ENCODE measurements around the gene MED7. TPM values are rescaled to one million over a fixed set of nuclear protein-coding genes. Genes with fewer than 3 reads are reported as not detected.

MED7 gene
- total and polyA plus RNA-seq, 10 of the 15 experiments (the other 5 are each of a cell fraction or from before 2014, with no cell fraction given) = 9.3 to 47.7 (median 22.7) TPM

DNA sequence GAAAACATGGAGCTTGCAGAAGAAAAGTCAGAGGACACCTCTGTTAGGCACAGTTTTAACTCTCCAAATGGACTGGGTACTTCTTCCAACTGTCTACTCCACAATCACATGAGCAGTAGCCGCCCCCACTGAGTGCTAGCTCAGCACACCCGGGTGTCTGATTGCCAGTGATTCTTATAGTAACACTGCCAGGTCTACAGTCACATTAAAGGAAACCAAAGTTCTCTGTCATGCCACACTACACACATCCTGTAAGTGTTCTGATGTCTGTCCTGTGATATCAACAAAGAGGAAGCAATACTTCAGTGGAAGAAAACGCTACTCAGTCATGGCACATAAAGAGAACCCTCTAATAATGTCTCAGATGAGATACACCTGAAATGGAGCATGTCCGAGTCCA is 33.7 kb downstream of the MED7 start, which contains the start of gene HAVCR2 (continued):
- TF ChIP-seq, protein P1, sequence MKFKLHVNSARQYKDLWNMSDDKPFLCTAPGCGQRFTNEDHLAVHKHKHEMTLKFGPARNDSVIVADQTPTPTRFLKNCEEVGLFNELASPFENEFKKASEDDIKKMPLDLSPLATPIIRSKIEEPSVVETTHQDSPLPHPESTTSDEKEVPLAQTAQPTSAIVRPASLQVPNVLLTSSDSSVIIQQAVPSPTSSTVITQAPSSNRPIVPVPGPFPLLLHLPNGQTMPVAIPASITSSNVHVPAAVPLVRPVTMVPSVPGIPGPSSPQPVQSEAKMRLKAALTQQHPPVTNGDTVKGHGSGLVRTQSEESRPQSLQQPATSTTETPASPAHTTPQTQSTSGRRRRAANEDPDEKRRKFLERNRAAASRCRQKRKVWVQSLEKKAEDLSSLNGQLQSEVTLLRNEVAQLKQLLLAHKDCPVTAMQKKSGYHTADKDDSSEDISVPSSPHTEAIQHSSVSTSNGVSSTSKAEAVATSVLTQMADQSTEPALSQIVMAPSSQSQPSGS (IDR thresholded peaks at IDR 0.05; ENCODE audit: low read length) = 0 out of 2 replicates have a peak, but pooled peaks have one; percentile 5
- TF ChIP-seq RFX5 (IDR thresholded peaks at IDR 0.05; ENCODE audit: low read depth, low read length) (no peak), WRNIP1 (IDR thresholded peaks at IDR 0.05; ENCODE audit: borderline replicate concordance, low read depth, low read length) (no peak), CBX3 (IDR thresholded peaks at IDR 0.05; ENCODE audit: borderline replicate concordance, low read depth) (no peak), BCL11A (IDR thresholded peaks at IDR 0.05; ENCODE audit: low read depth, low read length) (no peak), NFIC (IDR thresholded peaks at IDR 0.05; ENCODE audit: low read depth, low read length) (no peak), FOXK2 (IDR thresholded peaks at IDR 0.05) (no peak), ETV6 (conservative IDR thresholded peaks at IDR 0.05 in 1 of 2, IDR thresholded peaks at IDR 0.05 in 1 of 2; ENCODE audit: borderline replicate concordance in 1 of 2, low read depth in 1 of 2) (no peak), HCFC1 (IDR thresholded peaks at IDR 0.05; ENCODE audit: low read length) (no peak), BACH1 (IDR thresholded peaks at IDR 0.05; ENCODE audit: borderline replicate concordance) (no peak), TCF12 (IDR thresholded peaks at IDR 0.05; ENCODE audit: low read depth, low read length) (no peak), RB1 (IDR thresholded peaks at IDR 0.05; ENCODE audit: borderline replicate concordance) (no peak), YY1 (IDR thresholded peaks at IDR 0.05; ENCODE audit: low read depth, low read length) (no peak), ZNF217 (IDR thresholded peaks at IDR 0.05) (no peak), MEF2B (IDR thresholded peaks at IDR 0.05; ENCODE audit: partially characterized antibody, poor library complexity, severe bottlenecking) (no peak), MTA2 (IDR thresholded peaks at IDR 0.05; ENCODE audit: low read depth) (peak; percentile 35; the same call in 1 of the 2 replicates), SP1 (IDR thresholded peaks at IDR 0.05; ENCODE audit: low read depth, low read length) (no peak)
- TF ChIP-seq, protein P2, sequence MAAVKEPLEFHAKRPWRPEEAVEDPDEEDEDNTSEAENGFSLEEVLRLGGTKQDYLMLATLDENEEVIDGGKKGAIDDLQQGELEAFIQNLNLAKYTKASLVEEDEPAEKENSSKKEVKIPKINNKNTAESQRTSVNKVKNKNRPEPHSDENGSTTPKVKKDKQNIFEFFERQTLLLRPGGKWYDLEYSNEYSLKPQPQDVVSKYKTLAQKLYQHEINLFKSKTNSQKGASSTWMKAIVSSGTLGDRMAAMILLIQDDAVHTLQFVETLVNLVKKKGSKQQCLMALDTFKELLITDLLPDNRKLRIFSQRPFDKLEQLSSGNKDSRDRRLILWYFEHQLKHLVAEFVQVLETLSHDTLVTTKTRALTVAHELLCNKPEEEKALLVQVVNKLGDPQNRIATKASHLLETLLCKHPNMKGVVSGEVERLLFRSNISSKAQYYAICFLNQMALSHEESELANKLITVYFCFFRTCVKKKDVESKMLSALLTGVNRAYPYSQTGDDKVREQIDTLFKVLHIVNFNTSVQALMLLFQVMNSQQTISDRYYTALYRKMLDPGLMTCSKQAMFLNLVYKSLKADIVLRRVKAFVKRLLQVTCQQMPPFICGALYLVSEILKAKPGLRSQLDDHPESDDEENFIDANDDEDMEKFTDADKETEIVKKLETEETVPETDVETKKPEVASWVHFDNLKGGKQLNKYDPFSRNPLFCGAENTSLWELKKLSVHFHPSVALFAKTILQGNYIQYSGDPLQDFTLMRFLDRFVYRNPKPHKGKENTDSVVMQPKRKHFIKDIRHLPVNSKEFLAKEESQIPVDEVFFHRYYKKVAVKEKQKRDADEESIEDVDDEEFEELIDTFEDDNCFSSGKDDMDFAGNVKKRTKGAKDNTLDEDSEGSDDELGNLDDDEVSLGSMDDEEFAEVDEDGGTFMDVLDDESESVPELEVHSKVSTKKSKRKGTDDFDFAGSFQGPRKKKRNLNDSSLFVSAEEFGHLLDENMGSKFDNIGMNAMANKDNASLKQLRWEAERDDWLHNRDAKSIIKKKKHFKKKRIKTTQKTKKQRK (IDR thresholded peaks at IDR 0.05; ENCODE audit: low read depth, low read length) = no peak
- TF ChIP-seq, protein P3, sequence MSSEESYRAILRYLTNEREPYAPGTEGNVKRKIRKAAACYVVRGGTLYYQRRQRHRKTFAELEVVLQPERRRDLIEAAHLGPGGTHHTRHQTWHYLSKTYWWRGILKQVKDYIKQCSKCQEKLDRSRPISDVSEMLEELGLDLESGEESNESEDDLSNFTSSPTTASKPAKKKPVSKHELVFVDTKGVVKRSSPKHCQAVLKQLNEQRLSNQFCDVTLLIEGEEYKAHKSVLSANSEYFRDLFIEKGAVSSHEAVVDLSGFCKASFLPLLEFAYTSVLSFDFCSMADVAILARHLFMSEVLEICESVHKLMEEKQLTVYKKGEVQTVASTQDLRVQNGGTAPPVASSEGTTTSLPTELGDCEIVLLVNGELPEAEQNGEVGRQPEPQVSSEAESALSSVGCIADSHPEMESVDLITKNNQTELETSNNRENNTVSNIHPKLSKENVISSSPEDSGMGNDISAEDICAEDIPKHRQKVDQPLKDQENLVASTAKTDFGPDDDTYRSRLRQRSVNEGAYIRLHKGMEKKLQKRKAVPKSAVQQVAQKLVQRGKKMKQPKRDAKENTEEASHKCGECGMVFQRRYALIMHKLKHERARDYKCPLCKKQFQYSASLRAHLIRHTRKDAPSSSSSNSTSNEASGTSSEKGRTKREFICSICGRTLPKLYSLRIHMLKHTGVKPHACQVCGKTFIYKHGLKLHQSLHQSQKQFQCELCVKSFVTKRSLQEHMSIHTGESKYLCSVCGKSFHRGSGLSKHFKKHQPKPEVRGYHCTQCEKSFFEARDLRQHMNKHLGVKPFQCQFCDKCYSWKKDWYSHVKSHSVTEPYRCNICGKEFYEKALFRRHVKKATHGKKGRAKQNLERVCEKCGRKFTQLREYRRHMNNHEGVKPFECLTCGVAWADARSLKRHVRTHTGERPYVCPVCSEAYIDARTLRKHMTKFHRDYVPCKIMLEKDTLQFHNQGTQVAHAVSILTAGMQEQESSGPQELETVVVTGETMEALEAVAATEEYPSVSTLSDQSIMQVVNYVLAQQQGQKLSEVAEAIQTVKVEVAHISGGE (CRISPR knock-in tag; IDR thresholded peaks at IDR 0.05) = no peak
- TF ChIP-seq, protein P4, sequence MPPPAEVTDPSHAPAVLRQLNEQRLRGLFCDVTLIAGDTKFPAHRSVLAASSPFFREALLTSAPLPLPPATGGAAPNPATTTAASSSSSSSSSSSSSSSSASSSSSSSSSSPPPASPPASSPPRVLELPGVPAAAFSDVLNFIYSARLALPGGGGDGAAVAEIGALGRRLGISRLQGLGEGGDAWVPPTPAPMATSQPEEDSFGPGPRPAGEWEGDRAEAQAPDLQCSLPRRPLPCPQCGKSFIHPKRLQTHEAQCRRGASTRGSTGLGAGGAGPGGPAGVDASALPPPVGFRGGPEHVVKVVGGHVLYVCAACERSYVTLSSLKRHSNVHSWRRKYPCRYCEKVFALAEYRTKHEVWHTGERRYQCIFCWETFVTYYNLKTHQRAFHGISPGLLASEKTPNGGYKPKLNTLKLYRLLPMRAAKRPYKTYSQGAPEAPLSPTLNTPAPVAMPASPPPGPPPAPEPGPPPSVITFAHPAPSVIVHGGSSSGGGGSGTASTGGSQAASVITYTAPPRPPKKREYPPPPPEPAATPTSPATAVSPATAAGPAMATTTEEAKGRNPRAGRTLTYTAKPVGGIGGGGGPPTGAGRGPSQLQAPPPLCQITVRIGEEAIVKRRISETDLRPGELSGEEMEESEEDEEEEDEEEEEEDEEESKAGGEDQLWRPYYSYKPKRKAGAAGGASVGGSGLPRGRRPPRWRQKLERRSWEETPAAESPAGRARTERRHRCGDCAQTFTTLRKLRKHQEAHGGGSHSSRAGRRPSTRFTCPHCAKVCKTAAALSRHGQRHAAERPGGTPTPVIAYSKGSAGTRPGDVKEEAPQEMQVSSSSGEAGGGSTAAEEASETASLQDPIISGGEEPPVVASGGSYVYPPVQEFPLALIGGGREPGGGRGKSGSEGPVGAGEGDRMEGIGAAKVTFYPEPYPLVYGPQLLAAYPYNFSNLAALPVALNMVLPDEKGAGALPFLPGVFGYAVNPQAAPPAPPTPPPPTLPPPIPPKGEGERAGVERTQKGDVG (CRISPR knock-in tag; IDR thresholded peaks at IDR 0.05) = no peak

Data from GM12878 (cell line).